Right atrium auricular region (tissue), 2 donors: ENCODE data around the gene SRP72. TPM values are rescaled to one million over a fixed set of nuclear protein-coding genes. Genes with fewer than 3 reads are reported as not detected.

Experiments used
- total RNA-seq, 2 donors: library from RNA; depleted of rRNA; stranded (reverse); fragments of >200 nt; gene quantifications; one replicate each; pipeline ENCODE4 v1.1.0, GENCODE V29; 2016

SRP72 gene
- total RNA-seq, 2 donors from 2014 or later: 22.1 to 46.3 TPM

Other genes with a start within 250 kb of the SRP72 start
- 1 to 10 TPM; 4.8 to 5.4 TPM for gene AASDH, start 80.1 kb upstream of the SRP72 start, total RNA-seq
- gene PPAT, start 32.0 kb upstream of the SRP72 start, total RNA-seq: 1 to 10 TPM; 1.9 TPM
- 10 to 100 TPM; 13.5 to 15.7 TPM for gene PAICS, start 31.4 kb upstream of the SRP72 start, total RNA-seq
- gene ARL9, start 38.2 kb downstream of the SRP72 start, total RNA-seq: not detected
- 100 to 1,000 TPM in 1 of 2 donors, 1 to 10 TPM in 1; 7.8 to 203 TPM for gene HOPX, start 213.7 kb downstream of the SRP72 start, total RNA-seq